Stimulated activated memory B cell treated with anti-CD40 and anti-IgM and Interleukin-4, amounts not matched to agents 10 μg/mL and 1 μg/mL and 100 μg/mL, for 72 hours (primary cell): Measurements from ENCODE around the gene RAB19.
"Not testable (repeated sequence)": the region's sequence is repeated elsewhere in the genome, so short reads cannot be mapped to it uniquely, and the experiment has no call there.

Source experiments
- ATAC-seq: fragments of 150-1000 bp; cut with Tn5 transposase; 2 replicates; pipeline ENCODE4 v1.10.0; 2021
- H3K27ac Mint-ChIP-seq: one replicate; pipeline ENCODE4 v1.8.0; 2022; ENCODE audit warnings: mild to moderate bottlenecking, mixed read lengths
- H3K27me3 Mint-ChIP-seq: one replicate; pipeline ENCODE4 v1.8.0; 2022; ENCODE audit warnings: mixed read lengths
- H3K36me3 Mint-ChIP-seq: one replicate; pipeline ENCODE4 v1.8.0; 2022; ENCODE audit warnings: mixed read lengths
- H3K4me1 Mint-ChIP-seq: one replicate; pipeline ENCODE4 v1.8.0; 2022; ENCODE audit warnings: mixed read lengths
- H3K4me3 Mint-ChIP-seq: one replicate; pipeline ENCODE4 v1.8.0; 2022; ENCODE audit warnings: mild to moderate bottlenecking, moderate library complexity, mixed read lengths
- H3K9me3 Mint-ChIP-seq: one replicate; pipeline ENCODE4 v1.8.0; 2022; ENCODE audit warnings: mixed read lengths

RAB19 gene

GRCh38 chr7:140425718-140426117 lies 21.9 kb downstream of the RAB19 start:
- Mint-ChIP-seq H3K4me3 (no peak overlapping the region), H3K36me3 (no peaks in the 10 kb centered on the region)

GRCh38 chr7:140426130-140426529 lies 22.3 kb downstream of the RAB19 start:
- Mint-ChIP-seq H3K4me1 (no peaks in the 10 kb centered on the region), H3K27me3 (no peaks in the 10 kb centered on the region), H3K36me3 (no peaks in the 10 kb centered on the region), H3K4me3 (no peak overlapping the region), H3K9me3 (no peaks in the 10 kb centered on the region), H3K27ac (no peak overlapping the region)
- ATAC-seq, result no peak

More at GRCh38 chr7:140425718-140426117, 21.9 kb downstream of the RAB19 start:
- no peaks in the 10 kb centered on the region for H3K9me3 Mint-ChIP-seq
- H3K27ac Mint-ChIP-seq, result no peak overlapping the region
- H3K27me3 Mint-ChIP-seq, result no peaks in the 10 kb centered on the region
- no peaks in the 10 kb centered on the region for H3K4me1 Mint-ChIP-seq
- ATAC-seq, result no peak

GRCh38 chr7:140433396-140433795 lies 29.5 kb downstream of the RAB19 start:
- no peak for ATAC-seq
- H3K36me3 Mint-ChIP-seq, result no peaks in the 10 kb centered on the region
- H3K4me1 Mint-ChIP-seq, result no peaks in the 10 kb centered on the region
- H3K27ac Mint-ChIP-seq, result no peak overlapping the region
- no peak overlapping the region for H3K4me3 Mint-ChIP-seq
- no peaks in the 10 kb centered on the region for H3K27me3 Mint-ChIP-seq
- no peaks in the 10 kb centered on the region for H3K9me3 Mint-ChIP-seq

- Mint-ChIP-seq H3K9me3 (no peaks in the 10 kb centered on the region), H3K27me3 (no peaks in the 10 kb centered on the region), H3K36me3 (no peaks in the 10 kb centered on the region), H3K4me3 (no peak overlapping the region), H3K4me1 (peaks cover 7% of the 10 kb centered on the region), H3K27ac (no peak overlapping the region)
- no peak for ATAC-seq
Observed at GRCh38 chr7:140435252-140435895, 31.5 kb downstream of the RAB19 start.

GRCh38 chr7:140439359-140439758 lies 35.5 kb downstream of the RAB19 start:
- Mint-ChIP-seq H3K4me3 (no peak overlapping the region), H3K9me3 (no peaks in the 10 kb centered on the region), H3K27me3 (no peaks in the 10 kb centered on the region), H3K36me3 (no peaks in the 10 kb centered on the region), H3K27ac (peak overlapping the region; percentile 42), H3K4me1 (peaks cover 7% of the 10 kb centered on the region)
- ATAC-seq, result peak; percentile 90

GRCh38 chr7:140440593-140440992 lies 36.7 kb downstream of the RAB19 start:
- Mint-ChIP-seq H3K36me3 (no peaks in the 10 kb centered on the region), H3K4me3 (no peak overlapping the region), H3K4me1 (peaks cover 7% of the 10 kb centered on the region), H3K9me3 (no peaks in the 10 kb centered on the region), H3K27me3 (no peaks in the 10 kb centered on the region), H3K27ac (no peak overlapping the region)
- ATAC-seq, result no peak

GRCh38 chr7:140441519-140441918 lies 37.7 kb downstream of the RAB19 start:
- Mint-ChIP-seq H3K27me3 (no peaks in the 10 kb centered on the region), H3K4me3 (no peak overlapping the region), H3K9me3 (no peaks in the 10 kb centered on the region), H3K27ac (no peak overlapping the region), H3K36me3 (no peaks in the 10 kb centered on the region), H3K4me1 (peaks cover 7% of the 10 kb centered on the region)
- ATAC-seq, result no peak

GRCh38 chr7:140446467-140446866 lies 42.6 kb downstream of the RAB19 start:
- Mint-ChIP-seq H3K4me3 (no peak overlapping the region), H3K9me3 (no peaks in the 10 kb centered on the region), H3K27me3 (no peaks in the 10 kb centered on the region), H3K4me1 (peaks cover 24% of the 10 kb centered on the region), H3K36me3 (no peaks in the 10 kb centered on the region), H3K27ac (no peak overlapping the region)
- ATAC-seq, result no peak

GRCh38 chr7:140447841-140448240 lies 44.0 kb downstream of the RAB19 start:
- Mint-ChIP-seq H3K27me3 (no peaks in the 10 kb centered on the region), H3K27ac (no peak overlapping the region), H3K4me3 (no peak overlapping the region), H3K36me3 (peaks cover 7% of the 10 kb centered on the region), H3K4me1 (peaks cover 29% of the 10 kb centered on the region), H3K9me3 (no peaks in the 10 kb centered on the region)
- ATAC-seq, result no peak

GRCh38 chr7:140448781-140449480 lies 45.1 kb downstream of the RAB19 start:
- H3K4me1 Mint-ChIP-seq, result peaks cover 29% of the 10 kb centered on the region
- H3K9me3 Mint-ChIP-seq, result no peaks in the 10 kb centered on the region
- ATAC-seq, result no peak
- H3K4me3 Mint-ChIP-seq, result no peak overlapping the region
- H3K27me3 Mint-ChIP-seq, result no peaks in the 10 kb centered on the region
- no peak overlapping the region for H3K27ac Mint-ChIP-seq
- H3K36me3 Mint-ChIP-seq, result peaks cover 18% of the 10 kb centered on the region

- H3K4me1 Mint-ChIP-seq, result peaks cover 41% of the 10 kb centered on the region
- no peaks in the 10 kb centered on the region for H3K27me3 Mint-ChIP-seq
- H3K9me3 Mint-ChIP-seq, result no peaks in the 10 kb centered on the region
- H3K36me3 Mint-ChIP-seq, result peaks cover 42% of the 10 kb centered on the region
- ATAC-seq, result no peak
- H3K27ac Mint-ChIP-seq, result no peak overlapping the region
- H3K4me3 Mint-ChIP-seq, result no peak overlapping the region
Observed at GRCh38 chr7:140451716-140452115, 47.9 kb downstream of the RAB19 start.

- no peak overlapping the region for H3K4me3 Mint-ChIP-seq
- H3K9me3 Mint-ChIP-seq, result no peaks in the 10 kb centered on the region
- peak overlapping the region; percentile 80 for H3K27ac Mint-ChIP-seq
- peaks cover 35% of the 10 kb centered on the region for H3K4me1 Mint-ChIP-seq
- no peaks in the 10 kb centered on the region for H3K27me3 Mint-ChIP-seq
- ATAC-seq, result no peak
- H3K36me3 Mint-ChIP-seq, result peaks cover 50% of the 10 kb centered on the region
Observed at GRCh38 chr7:140453273-140453672, 49.4 kb downstream of the RAB19 start.

GRCh38 chr7:140453785-140454656 lies 50.2 kb downstream of the RAB19 start:
- H3K27me3 Mint-ChIP-seq, H3K4me3 Mint-ChIP-seq, H3K9me3 Mint-ChIP-seq: not testable (repeated sequence)
- Mint-ChIP-seq H3K4me1 (peaks cover 35% of the 10 kb centered on the region), H3K27ac (peak overlapping the region; percentile 80), H3K36me3 (peaks cover 55% of the 10 kb centered on the region)
- peak; percentile 57 for ATAC-seq

- peaks cover 33% of the 10 kb centered on the region for H3K4me1 Mint-ChIP-seq
- peaks cover 58% of the 10 kb centered on the region for H3K36me3 Mint-ChIP-seq
- H3K27me3 Mint-ChIP-seq, result no peaks in the 10 kb centered on the region
- H3K27ac Mint-ChIP-seq, result peak overlapping the region; percentile 80
- no peak overlapping the region for H3K4me3 Mint-ChIP-seq
- ATAC-seq, result no peak
- H3K9me3 Mint-ChIP-seq, result no peaks in the 10 kb centered on the region
Observed at GRCh38 chr7:140454657-140455015, 50.8 kb downstream of the RAB19 start.

- no peak for ATAC-seq
- Mint-ChIP-seq H3K36me3 (peaks cover 60% of the 10 kb centered on the region), H3K27ac (no peak overlapping the region), H3K4me1 (peaks cover 23% of the 10 kb centered on the region), H3K27me3 (no peaks in the 10 kb centered on the region), H3K9me3 (no peaks in the 10 kb centered on the region), H3K4me3 (no peak overlapping the region)
Observed at GRCh38 chr7:140455743-140456142, 51.9 kb downstream of the RAB19 start.
